Neuronal stem cell (in vitro differentiated cells): ENCODE data around the gene BTNL9.
"Not testable (repeated sequence)": the region's sequence is repeated elsewhere in the genome, so short reads cannot be mapped to it uniquely, and the experiment has no call there.

Experiments
- DNase-seq: peaks from one replicate; pipeline ENCODE4 v3.0.0-alpha.2; 2013; ENCODE audit warnings: low spot score
- H2AFZ ChIP-seq: one replicate; pipeline ENCODE4 v1.6.1; 2013; ENCODE audit warnings: mild to moderate bottlenecking, low read length, inconsistent platforms
- H2AK5ac ChIP-seq: 2 replicates; pipeline ENCODE4 v1.6.1; 2013; ENCODE audit warnings: low read depth, mild to moderate bottlenecking, inconsistent platforms, low read length, moderate library complexity, mixed read lengths
- H2BK120ac ChIP-seq: 2 replicates; pipeline ENCODE4 v1.6.1; 2013; ENCODE audit warnings: low read depth, mild to moderate bottlenecking, inconsistent platforms, low read length, moderate library complexity, mixed read lengths
- H2BK12ac ChIP-seq: one replicate; pipeline ENCODE4 v1.6.1; 2013; ENCODE audit warnings: low read length, inconsistent platforms
- H2BK15ac ChIP-seq: 2 replicates; pipeline ENCODE4 v1.6.1; 2013; ENCODE audit warnings: mild to moderate bottlenecking, low read length, inconsistent platforms, mixed read lengths
- H2BK5ac ChIP-seq: one replicate; pipeline ENCODE4 v1.6.1; 2013; ENCODE audit warnings: inconsistent platforms, mild to moderate bottlenecking, low read length, moderate library complexity
- H3K14ac ChIP-seq: one replicate; pipeline ENCODE4 v1.6.1; 2013; ENCODE audit warnings: low read length, inconsistent platforms
- H3K18ac ChIP-seq: 2 replicates; pipeline ENCODE4 v1.6.1; 2013; ENCODE audit warnings: low read length, inconsistent platforms
- H3K23ac ChIP-seq: 2 replicates; pipeline ENCODE4 v1.6.1; 2013; ENCODE audit warnings: low read depth, mild to moderate bottlenecking, mixed read lengths, low read length, inconsistent platforms; ENCODE audit not compliant: poor library complexity
- H3K27ac ChIP-seq: replicated peaks from 3 replicates; pipeline ENCODE4 v1.5.1; 2013; ENCODE audit warnings: low read length, inconsistent platforms
- H3K27me3 ChIP-seq, 3 experiments: 2 replicates each; pipeline ENCODE4 v1.6.1; 2013; ENCODE audit warnings: low read length in 3 of 3, mild to moderate bottlenecking in 2 of 3, inconsistent platforms in 1 of 3, low read depth in 1 of 3, mixed read lengths in 1 of 3, moderate library complexity in 1 of 3; ENCODE audit not compliant: control insufficient read depth in 3 of 3, insufficient read depth in 3 of 3
- H3K36me3 ChIP-seq, 2 donors: replicated peaks in 1 of 2; 2 replicates each; pipeline ENCODE4 v1.6.1; 2013; ENCODE audit warnings: low read length in 2 of 2; ENCODE audit not compliant: control insufficient read depth in 2 of 2, insufficient read depth in 2 of 2
- H3K4ac ChIP-seq: 2 replicates; pipeline ENCODE4 v1.6.1; 2013; ENCODE audit warnings: inconsistent platforms, mild to moderate bottlenecking, low read length, moderate library complexity
- H3K4me1 ChIP-seq, 2 donors: 1 replicate in 1 of 2; 2 replicates in 1 of 2; pipeline ENCODE4 v1.6.1; 2013; ENCODE audit warnings: low read length in 2 of 2, low read depth in 1 of 2; ENCODE audit not compliant: control insufficient read depth in 2 of 2, insufficient read depth in 1 of 2
- H3K4me2 ChIP-seq: one replicate; pipeline ENCODE4 v1.6.1; 2013; ENCODE audit warnings: mild to moderate bottlenecking, low read length, inconsistent platforms; ENCODE audit not compliant: insufficient read depth, poor library complexity, severe bottlenecking
- H3K4me3 ChIP-seq, 2 donors: 2 replicates each; pipeline ENCODE4 v1.5.1; 2013; ENCODE audit warnings: low read length in 2 of 2, mild to moderate bottlenecking in 2 of 2, inconsistent platforms in 1 of 2, moderate library complexity in 1 of 2
- H3K79me1 ChIP-seq: one replicate; pipeline ENCODE4 v1.6.1; 2013; ENCODE audit warnings: low read depth, mild to moderate bottlenecking, inconsistent platforms, low read length, moderate library complexity
- H3K9ac ChIP-seq: one replicate; pipeline ENCODE4 v1.6.1; 2013; ENCODE audit warnings: mild to moderate bottlenecking, low read depth, low read length, inconsistent platforms; ENCODE audit not compliant: poor library complexity
- H3K9me3 ChIP-seq, 2 donors: replicated peaks in 1 of 2; 2 replicates each; pipeline versions ENCODE3 to v1.6.1; 2013; ENCODE audit warnings: low read length in 2 of 2, mild to moderate bottlenecking in 2 of 2, inconsistent platforms in 1 of 2, low read depth in 1 of 2, mixed read lengths in 1 of 2, moderate library complexity in 1 of 2; ENCODE audit not compliant: control insufficient read depth in 2 of 2, insufficient read depth in 1 of 2
- H4K8ac ChIP-seq: one replicate; pipeline ENCODE4 v1.6.1; 2013; ENCODE audit warnings: low read depth, mild to moderate bottlenecking, inconsistent platforms, low read length, moderate library complexity
- H4K91ac ChIP-seq: one replicate; pipeline ENCODE4 v1.6.1; 2013; ENCODE audit warnings: low read length, low read depth, mild to moderate bottlenecking, inconsistent platforms; ENCODE audit not compliant: poor library complexity
- WGBS, 2 donors: extraction: QIAGEN DNeasy Blood & Tissue Kit; methylation state at CpG; one replicate each; pipeline ENCODE4 v1.1.7; 2013; ENCODE audit warnings: missing lambda C conversion rate in 2 of 2, mixed read lengths in 1 of 2; ENCODE audit not compliant: insufficient read length in 2 of 2, insufficient replicate concordance in 1 of 2; ENCODE audit errors: extremely low coverage in 2 of 2; 5-methylcytosine and 5-hydroxymethylcytosine counted together

Gene BTNL9

DNA sequence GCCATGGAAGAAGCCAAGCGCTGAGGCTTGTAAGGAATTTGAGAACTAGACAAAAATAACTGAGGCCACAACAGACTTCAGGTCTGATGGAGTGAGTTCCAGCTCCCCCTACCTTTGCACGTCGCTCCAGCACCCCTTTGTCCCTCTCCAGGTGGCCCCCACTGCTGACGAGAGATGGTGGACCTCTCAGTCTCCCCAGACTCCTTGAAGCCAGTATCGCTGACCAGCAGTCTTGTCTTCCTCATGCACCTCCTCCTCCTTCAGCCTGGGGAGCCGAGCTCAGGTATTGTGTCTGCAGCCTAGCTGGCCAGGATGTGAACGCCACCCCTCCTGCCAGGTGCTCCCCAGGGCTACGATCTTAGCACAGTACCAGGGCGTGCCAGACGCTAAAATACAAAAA is 5.2 kb downstream of the BTNL9 start:
- Histone ChIP-seq H3K27ac (no peak overlapping the region), H3K27me3 (peaks cover 2 to 74% (median 16%) of the 10 kb centered on the region in 3 experiments)
- DNase-seq: no peak

DNA sequence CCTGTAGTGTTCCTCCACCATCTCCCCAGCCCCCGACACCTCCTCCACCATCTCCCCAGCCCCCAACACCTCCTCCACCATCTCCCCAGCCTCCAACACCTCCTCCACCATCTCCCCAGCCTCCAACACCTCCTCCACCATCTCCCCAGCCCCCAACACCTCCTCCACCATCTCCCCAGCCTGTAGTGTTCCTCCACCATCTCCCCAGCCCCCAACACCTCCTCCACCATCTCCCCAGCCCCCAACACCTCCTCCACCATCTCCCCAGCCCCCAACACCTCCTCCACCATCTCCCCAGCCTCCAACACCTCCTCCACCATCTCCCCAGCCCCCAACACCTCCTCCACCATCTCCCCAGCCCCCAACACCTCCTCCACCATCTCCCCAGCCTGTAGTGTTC is 5.8 kb downstream of the BTNL9 start:
- not testable (repeated sequence) for H3K23ac ChIP-seq, H2BK15ac ChIP-seq, H3K4me1 ChIP-seq, H2AK5ac ChIP-seq, H4K91ac ChIP-seq, H3K36me3 ChIP-seq, H2BK5ac ChIP-seq, H2BK120ac ChIP-seq, H3K9ac ChIP-seq, H3K18ac ChIP-seq, H3K14ac ChIP-seq, H2BK12ac ChIP-seq, H3K4me2 ChIP-seq, H3K9me3 ChIP-seq, H3K79me1 ChIP-seq, H3K4me3 ChIP-seq, DNase-seq, H2AFZ ChIP-seq, H4K8ac ChIP-seq, H3K27ac ChIP-seq, H3K4ac ChIP-seq
- WGBS, 2 donors: no CpG with 5 or more reads among the region's 1 CpG
- peaks cover 2 to 73% (median 19%) of the 10 kb centered on the region in 3 experiments for H3K27me3 ChIP-seq

More for the DNA sequence above, 5.2 kb downstream of the BTNL9 start:
- H3K18ac ChIP-seq: no peak overlapping the region
- no peak overlapping the region for H2BK5ac ChIP-seq
- H3K4ac ChIP-seq: no peak overlapping the region
- H4K91ac ChIP-seq: no peak overlapping the region
- no peak overlapping the region for H3K4me3 ChIP-seq
- no peaks in the 10 kb centered on the region for H3K4me1 ChIP-seq
- H3K79me1 ChIP-seq: no peaks in the 10 kb centered on the region
- H3K9me3 ChIP-seq: no peaks in the 10 kb centered on the region
- H3K14ac ChIP-seq: no peak overlapping the region
- H3K4me2 ChIP-seq: no peak overlapping the region
- no CpG with 5 or more reads among the region's 10 CpGs for WGBS, 2 donors
- no peak overlapping the region for H2AFZ ChIP-seq
- no peak overlapping the region for H3K9ac ChIP-seq
- no peak overlapping the region for H3K23ac ChIP-seq
- no peak overlapping the region for H2BK12ac ChIP-seq
- no peak overlapping the region for H2BK120ac ChIP-seq
- H3K36me3 ChIP-seq: no peaks in the 10 kb centered on the region
- H2AK5ac ChIP-seq: no peak overlapping the region
- no peak overlapping the region for H2BK15ac ChIP-seq
- H4K8ac ChIP-seq: no peak overlapping the region

DNA sequence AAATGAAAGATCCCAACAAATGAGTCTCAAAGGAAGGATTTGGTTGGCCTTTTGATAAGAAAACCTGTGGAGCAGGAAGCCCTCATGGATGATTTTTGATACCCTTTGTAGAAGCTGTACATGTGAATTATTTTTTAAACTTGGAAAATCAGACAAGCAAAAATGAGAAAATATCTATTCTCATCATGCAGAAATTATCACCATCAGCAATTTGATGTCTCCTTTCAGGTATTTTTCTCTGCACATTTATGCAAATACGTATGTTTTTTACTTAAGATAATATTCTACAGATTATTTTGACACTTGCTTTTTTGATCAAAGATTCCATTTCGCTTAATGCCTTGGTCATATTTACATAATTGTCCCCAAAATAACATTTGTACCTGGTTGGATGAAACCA is 7.2 kb downstream of the BTNL9 start:
- Histone ChIP-seq H2AFZ (no peak overlapping the region), H2BK12ac (no peak overlapping the region), H3K27me3 (peaks cover 2 to 75% (median 32%) of the 10 kb centered on the region in 3 experiments)

DNA sequence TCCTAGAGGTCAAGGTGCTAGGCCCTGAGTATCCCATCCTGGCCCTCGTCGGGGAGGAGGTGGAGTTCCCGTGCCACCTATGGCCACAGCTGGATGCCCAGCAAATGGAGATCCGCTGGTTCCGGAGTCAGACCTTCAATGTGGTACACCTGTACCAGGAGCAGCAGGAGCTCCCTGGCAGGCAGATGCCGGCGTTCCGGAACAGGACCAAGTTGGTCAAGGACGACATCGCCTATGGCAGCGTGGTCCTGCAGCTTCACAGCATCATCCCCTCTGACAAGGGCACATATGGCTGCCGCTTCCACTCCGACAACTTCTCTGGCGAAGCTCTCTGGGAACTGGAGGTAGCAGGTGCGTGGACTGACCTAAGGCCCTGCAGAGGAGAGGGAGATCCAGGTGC is 7.9 kb downstream of the BTNL9 start:
- Histone ChIP-seq H3K4me1 (no peaks in the 10 kb centered on the region), H2BK120ac (no peak overlapping the region), H3K27ac (no peak overlapping the region), H4K8ac (no peak overlapping the region), H3K18ac (no peak overlapping the region), H3K79me1 (no peaks in the 10 kb centered on the region), H2AFZ (no peak overlapping the region), H4K91ac (no peak overlapping the region), H3K14ac (no peak overlapping the region), H3K4me2 (no peak overlapping the region), H3K36me3 (no peaks in the 10 kb centered on the region), H3K4ac (no peak overlapping the region), H3K4me3 (peak overlapping the region in 1 of 2 donors; percentile 51), H3K27me3 (peaks cover 5 to 74% (median 38%) of the 10 kb centered on the region in 3 experiments), H2BK15ac (no peak overlapping the region), H3K23ac (no peak overlapping the region), H2BK12ac (no peak overlapping the region), H2BK5ac (no peak overlapping the region), H3K9ac (no peak overlapping the region), H2AK5ac (no peak overlapping the region), H3K9me3 (no peaks in the 10 kb centered on the region)
- no peak for DNase-seq
- no CpG with 5 or more reads among the region's 15 CpGs for WGBS, 2 donors

More for the DNA sequence above, 7.2 kb downstream of the BTNL9 start:
- H3K4me1 ChIP-seq: no peaks in the 10 kb centered on the region
- H3K4me2 ChIP-seq: no peak overlapping the region
- no peaks in the 10 kb centered on the region for H3K79me1 ChIP-seq
- H3K9ac ChIP-seq: no peak overlapping the region
- DNase-seq: no peak
- no peaks in the 10 kb centered on the region for H3K36me3 ChIP-seq
- H2BK15ac ChIP-seq: no peak overlapping the region
- no peak overlapping the region for H3K23ac ChIP-seq
- no peak overlapping the region for H3K18ac ChIP-seq
- H2BK120ac ChIP-seq: no peak overlapping the region
- H2BK5ac ChIP-seq: no peak overlapping the region
- H3K4ac ChIP-seq: no peak overlapping the region
- H4K8ac ChIP-seq: no peak overlapping the region
- H3K14ac ChIP-seq: no peak overlapping the region
- no peak overlapping the region for H4K91ac ChIP-seq
- no peak overlapping the region for H3K4me3 ChIP-seq
- H3K9me3 ChIP-seq: no peaks in the 10 kb centered on the region
- H3K27ac ChIP-seq: no peak overlapping the region
- WGBS, 2 donors: no CpG with 5 or more reads among the region's 2 CpGs
- H2AK5ac ChIP-seq: no peak overlapping the region
